Stimulated activated CD4-positive, alpha-beta T cell treated with anti-CD3 and anti-CD28 coated beads, Interleukin-4, amount 100 ng/mL, for 48 hours (primary cell): Measurements from ENCODE around the gene PDZD2.

ENCODE experiments used
- DNase-seq, 2 donors: peaks; one replicate each; pipeline ENCODE4 v3.0.0-alpha.2; 2020; ENCODE audit warnings: low read depth in 2 of 2

Gene PDZD2

DNA sequence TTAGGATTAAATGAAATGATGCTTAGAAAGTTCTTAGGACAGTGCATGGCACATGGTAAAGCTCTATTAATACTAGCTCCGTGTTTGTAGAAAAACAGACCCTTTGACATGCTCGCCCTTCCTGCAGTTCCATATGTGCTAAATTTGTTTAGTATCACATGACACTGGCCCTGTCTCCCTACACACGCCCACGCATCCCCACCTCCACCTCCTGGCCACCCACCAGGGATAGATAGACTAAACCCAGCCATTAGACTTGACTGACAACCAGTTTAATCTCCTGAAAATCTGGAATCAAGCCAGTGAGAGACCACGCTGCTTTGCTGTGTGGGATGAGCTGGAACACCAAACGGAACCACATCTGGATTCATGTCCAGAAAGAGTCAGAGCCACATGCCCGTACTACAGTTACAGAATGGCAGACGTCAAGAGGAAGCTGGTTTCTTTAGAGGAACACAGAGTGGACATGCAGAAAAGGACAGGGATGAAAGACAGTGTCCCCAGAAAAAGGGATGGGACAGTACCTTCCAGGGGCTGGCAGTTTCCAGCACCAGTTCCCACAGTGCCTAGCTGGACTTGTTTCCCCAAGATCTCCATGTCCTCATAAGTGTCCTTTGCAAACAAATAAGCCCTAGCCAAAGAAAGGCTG is 186.1 kb downstream of the PDZD2 start:
- no peak for DNase-seq

DNA sequence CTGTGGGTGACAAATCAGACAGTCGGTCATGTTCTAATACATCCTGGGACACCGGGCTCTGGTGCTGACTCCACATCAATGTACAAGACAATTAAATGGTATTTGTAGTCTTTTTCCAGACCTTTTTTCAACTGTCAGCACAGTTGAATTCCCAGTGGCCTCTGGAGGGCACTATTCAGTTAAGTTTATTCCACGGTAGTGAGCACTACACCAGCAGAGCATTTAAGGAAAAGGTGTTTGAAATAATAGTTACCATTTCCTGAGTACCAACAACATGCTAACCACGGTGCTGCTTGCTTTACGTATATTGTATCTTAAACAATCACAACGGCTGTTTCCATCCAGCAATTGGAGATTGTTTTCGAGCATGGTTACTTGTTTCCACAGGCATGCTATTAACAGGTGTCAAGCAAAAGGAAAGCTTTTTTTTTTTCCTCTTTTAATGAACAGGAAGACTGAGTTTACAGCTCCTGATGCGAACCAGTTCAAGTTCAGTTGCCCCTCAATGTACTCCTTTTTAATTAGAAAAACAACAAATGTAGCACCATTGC is 186.7 kb downstream of the PDZD2 start:
- peak; percentile 11 to 12 for DNase-seq

DNA sequence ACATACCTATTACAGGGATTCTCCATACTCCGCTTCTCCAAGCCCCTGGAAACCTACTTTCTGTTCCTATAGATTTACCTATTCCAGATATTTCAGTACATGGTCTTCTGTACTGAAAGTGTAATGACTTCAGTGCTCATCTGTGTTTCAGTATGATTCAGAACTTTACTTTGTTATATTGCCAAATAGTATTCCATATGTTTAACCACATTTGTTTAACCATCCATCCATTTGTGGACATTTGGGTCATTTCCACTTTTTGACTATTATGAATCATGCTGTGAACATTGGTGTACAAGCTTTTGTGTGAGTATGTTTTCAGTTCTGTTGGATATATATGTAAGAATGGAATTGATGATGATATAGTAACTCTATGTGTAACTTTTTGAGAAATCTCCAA is 188.9 kb downstream of the PDZD2 start:
- DNase-seq = no peak

DNA sequence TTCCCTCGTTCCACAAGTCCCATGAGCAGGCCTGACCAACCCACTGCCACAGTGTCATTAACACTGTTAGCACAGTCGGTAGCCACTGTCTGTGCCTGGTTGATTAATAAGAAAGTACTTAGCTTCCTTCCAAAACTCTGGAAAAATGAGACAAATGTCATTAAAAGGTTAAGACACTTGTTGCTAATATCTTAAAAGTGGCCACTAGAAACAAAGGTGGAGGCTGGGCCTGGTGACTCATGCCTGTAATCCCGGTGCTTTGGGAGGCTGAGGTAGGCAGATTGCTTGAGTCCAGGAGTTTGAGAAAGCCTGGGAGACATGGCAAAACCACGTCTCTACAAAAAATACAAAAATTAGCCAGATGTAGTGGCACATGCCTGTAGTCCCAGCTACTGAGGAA is 194.0 kb downstream of the PDZD2 start:
- no peak for DNase-seq

DNA sequence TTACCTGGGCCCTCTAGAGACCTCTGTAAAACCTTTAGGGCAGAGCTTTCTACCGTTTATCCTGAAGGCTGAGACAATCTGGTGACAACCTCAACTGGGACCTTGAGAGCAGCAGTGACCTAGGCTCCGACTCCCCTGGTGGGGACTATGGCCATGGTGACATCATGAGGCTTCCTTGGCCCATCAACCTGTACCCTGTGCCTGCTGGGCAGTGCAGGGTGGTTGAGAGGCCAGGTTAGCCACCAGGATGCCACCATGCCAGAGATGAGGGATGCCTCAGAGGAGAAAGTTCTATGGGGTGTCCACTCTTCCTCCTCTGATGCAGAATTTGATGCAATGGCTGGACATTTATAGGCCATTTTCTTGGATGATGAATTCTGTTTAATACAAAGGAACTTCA is 194.8 kb downstream of the PDZD2 start:
- DNase-seq = no peak

DNA sequence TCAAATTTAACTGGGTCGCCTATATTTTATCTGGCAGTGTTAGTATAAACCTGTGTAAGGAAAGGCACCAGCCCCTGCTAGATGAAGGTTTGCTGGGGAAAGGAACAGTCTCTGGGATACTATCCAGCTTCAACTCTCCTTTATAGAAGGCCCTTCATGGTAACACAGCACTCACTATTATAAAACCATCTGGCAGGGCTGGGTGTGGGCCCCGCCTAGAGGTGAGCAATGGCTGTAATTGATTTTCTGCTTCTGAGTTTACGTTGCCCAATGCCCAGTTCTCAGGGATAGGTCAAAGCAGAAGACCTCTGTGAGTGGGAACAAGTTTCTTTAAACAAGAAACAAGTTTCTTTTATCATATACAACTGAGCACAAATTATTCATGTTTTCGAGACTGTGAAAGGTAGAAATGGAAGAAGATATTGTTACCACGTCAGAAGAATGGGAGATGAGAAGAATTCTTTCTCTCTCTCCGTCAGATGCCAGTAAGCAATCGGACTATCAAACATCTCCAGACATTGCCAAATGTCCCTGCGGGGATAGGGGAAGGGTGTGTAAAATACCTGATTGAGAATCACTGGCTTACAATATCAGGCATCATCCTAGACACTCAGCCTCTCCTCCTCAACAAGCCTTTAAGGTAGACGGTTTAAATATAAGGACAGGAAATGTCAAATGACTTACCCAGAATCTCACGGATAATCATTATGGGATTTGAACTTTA is 205.9 kb downstream of the PDZD2 start:
- DNase-seq = no peak

DNA sequence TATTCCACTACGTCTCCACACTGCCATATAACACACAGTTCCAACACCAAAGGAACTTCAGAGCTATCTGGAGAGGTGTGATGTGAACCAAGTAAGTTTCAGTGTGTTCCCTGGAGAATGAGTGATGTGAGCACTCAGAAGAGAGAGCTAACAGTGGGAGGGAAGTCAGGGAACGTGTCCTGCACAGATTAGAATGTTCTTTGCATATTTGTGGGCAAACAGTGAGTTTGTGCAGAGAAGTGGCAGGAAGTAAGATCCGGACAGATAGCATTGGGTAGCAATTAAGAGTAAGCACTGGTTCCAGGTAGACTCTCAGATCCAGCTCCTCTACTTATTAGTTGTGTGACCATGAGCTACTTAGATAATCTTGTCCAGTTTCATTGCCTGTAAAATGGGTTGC is 206.4 kb downstream of the PDZD2 start:
- no peak for DNase-seq

DNA sequence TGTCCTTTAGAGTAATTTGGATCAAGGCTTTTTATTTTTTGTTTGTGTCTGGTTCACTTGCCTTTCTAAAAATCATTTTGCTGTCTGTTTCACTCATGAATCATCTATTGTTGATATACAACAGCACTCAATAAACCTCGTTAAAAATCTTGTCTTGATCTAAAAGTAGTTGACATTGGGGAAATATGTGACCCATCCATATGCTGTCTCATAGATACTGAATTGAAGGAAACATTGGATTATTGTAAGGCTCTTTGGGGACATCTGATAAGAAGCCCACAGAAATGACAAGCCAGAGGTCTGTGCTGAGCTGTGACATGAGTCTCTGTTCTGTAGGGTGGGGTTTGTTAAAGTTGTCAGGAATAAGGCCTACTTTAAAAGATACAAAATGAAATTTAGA is 208.0 kb downstream of the PDZD2 start:
- no peak for DNase-seq

DNA sequence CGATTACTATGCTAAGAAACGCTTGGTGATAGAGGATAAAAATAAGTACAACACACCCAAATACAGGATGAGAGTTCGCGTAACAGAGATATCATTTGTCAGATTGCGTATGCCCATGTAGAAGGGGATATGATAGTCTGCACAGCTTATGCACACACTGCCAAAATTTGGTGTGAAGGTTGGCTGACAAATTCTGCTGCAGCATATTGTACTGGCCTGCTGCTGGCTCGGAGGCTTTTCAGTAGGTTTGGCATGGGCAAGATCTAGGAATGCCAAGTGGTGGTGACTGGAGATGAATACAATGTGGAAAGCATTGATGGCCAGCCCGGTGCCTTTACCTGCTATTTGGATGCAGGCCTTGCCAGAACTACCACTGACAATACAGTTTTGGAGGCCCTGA is 208.4 kb downstream of the PDZD2 start:
- DNase-seq = no peak

DNA sequence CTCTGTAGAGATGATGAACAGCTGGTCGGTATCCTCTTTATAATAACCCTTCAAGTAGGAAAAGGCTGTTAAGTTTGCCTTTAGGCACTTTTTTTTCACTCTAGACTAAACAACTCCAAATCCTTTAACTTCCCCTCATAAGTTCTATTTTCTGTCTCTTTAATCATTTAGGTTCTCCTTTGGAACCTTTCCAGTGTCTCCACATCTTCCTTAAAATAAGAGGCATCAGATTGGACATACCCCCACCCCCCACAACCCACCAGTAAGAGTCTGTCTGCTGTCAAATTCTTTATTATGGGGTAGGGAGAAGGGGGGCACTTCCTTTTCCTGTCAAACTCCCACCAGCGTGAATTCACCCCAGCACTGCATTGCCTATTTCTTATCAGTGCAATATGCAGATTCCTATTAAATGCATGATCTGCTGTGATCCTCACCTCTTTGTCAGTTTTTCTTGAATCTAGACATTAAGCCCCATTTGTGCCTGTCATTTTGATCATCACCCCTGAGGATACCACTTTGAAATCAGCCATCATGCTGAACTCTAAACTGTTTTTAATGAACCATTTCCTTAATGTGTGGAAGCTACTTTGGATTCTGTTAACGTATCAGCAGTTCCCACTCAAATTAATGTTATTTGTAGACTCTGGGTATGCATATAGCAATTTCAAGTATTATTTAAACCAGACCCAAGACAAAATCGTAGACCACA is 212.2 kb downstream of the PDZD2 start:
- DNase-seq = no peak

DNA sequence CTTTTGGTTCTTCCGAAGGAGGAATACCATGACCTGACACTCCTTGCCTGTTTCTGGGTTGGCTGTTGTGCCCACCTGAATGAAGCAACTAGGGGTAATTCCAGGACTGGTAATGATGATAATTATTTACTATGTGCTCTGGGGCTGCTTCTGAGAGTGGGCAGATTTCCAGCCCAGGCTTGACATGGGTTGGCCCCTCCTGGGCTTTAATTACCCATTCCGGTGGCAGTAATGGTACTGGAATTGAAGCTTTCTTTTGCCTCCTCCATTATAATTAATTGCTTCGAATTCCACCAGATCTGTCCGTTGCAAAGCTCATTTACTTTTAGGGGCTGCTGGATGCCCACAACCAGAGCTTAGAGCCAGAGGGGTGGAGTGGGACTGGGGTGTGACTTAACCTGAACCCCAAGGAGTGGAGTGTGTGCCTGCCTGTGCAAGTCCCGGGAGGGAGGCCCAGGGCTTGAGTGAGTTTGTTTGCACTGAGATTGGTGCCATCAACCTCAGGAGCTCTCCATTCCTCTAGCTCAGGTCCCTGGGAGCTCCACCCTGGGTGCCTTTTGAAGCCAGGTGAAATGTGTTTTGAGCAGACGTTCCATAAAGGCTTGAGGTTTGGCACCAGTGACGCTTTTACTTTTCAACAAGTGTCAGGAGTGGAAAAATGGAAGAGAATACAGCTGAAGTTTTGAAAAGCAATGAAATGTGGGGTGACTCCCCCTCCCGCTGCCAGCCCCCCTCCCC is 214.6 kb downstream of the PDZD2 start:
- DNase-seq = no peak

DNA sequence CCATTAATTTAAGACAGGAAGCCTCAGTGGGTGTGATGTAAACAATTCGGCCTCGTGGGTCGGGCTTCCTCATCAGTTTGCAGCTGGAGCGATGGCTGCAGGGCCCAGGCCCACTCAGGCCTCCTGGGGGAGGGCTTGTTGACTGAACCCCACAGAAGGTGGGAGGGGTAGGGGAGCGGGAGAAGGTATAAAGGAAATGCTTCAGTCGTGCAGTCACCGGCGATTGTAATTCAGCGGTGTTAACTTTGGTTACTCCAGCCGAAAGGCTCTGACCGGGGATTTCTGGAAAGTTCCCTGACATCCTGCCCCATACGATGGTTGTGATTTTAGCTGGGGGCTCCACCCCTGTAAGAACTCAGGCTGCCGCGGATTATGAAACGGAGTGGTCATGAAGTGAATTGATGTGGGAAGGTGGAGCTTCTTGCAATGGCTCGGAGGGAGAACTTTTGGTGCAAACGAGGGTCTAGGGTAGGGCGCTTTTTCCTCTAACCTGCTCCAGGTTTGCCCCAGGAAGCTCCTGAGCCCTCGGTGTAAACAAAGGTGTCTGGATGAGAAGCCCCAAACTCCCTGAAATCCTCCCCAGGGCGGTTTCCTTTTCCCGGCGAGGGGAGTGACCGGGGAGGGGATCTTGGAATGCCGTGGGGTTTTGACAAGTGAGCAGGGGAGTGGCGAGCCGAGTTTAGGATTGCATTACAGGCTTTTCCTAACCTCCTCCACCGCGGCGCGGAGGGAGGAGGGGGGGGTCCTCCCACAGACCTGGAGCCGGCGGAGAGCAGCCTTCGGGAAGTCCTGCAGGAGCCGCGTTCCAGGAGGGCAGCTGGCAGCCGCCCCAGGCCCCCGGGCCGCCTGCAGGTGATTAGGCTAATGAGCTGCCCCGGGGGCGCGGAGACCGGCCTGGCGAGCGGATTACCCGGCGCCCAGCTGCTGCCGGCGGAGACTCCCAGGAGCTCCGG is 215.5 kb downstream of the PDZD2 start:
- no peak for DNase-seq

DNA sequence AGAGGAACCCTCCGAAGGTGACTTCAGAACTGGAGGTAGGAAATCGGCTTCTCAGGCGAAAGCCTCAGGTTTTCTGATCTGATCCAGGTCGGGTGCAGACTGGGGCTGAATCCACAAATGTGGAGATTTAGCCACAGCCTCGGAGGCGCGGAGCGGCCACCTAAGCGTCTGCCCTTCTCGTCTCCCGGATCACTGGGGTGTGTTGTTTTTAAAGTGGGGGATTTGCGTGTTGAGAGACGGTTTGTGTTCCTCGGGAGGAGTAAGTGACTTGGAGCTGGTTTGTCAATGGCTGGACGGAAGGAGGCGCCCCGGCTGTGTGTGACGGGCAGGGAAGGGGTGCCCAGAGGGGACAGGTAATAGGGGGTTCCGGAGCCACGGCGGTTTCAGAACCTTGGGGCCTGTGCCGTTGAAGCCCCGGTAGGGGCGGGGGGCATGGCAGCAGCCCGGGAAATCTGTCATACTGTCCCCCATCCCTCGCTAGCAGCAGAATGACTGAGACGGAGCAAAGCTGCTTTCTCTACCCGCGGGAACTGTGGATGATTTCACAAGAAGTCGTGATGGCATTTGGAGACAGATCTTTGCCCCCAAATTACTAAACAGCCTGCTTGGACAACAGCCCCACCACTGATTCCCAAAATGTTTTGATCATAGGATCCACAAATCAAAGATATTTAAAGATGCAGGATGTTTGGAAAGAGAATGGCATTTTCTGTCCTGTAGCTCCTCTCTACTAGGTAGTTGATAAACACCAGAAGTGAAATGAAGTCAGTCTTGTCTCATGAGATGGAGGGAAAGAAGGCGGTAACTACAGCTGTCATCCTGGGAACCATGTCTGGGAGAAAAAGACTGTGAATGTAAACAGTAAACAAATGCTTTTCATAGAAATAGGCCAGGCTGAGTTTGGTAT is 216.5 kb downstream of the PDZD2 start:
- no peak for DNase-seq

DNA sequence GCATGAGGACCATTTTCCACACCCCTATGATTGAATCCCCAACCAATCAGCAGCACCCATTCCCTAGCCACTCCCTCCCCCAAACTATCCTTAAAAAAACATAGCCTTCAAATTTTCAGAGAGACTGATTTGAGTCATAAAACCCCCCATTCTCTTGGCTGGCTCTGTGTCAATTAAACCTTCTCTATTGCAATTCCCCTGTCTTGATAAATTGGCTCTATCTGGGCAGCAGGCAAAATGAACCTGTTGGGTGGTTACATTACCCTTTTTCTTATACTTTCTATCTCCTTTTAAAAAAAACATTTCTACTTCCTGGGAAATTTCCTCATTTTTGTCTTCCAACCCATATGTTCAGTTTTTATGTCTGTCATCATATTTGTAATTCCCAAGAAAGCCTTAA is 220.2 kb downstream of the PDZD2 start:
- DNase-seq = no peak

DNA sequence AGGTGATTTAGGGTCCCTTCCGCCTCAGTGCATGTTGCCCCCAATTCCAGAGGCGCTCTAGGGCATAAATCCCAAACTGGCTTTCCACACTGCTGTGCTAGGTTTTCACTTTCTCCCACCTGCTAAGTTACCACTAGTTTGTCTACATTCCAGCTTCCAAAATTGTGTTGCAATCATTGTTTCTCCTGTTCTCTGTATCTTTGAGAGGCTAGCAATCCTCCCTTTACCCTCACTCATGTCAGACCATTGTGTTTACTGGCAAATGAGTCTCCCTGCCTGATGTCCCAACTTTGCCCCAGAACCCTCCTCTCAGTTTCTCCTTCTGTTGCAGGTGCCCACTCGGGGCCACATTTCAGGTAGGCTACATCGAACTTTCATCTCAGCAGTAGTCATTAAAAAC is 221.3 kb downstream of the PDZD2 start:
- DNase-seq = no peak

DNA sequence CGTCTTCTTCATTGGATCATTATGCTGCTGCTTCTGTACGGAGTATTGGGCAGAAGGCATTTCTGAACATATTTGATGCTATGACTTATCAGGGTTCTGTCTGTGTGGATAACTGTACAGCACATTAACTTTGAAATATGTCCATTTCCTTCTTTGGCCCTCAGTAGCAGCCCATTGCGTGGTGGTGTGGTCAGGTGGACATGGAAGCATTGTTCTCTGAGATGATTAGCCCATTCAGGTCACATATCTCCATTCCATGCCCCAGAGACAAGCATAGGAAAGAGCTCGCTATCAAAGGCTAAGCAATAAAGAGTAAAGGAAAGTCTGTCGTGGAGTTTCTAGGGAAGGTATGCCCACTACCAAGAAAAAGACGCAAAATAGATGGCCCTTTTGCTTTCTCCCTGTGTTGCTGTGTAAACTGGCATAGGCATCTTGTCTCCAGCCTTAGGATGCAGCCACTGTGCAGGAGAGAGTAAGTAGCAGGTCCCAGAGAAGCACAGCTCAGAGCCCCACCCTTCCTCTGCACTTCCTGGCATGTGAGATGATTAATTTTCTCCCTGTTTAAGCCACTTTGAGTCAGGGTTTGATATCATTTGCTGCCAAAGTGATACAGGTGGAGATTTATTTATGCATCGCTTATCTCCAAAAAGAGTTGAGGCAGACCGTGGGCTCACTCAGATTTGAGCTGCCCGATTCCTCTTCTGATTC is 221.9 kb downstream of the PDZD2 start:
- no peak for DNase-seq

DNA sequence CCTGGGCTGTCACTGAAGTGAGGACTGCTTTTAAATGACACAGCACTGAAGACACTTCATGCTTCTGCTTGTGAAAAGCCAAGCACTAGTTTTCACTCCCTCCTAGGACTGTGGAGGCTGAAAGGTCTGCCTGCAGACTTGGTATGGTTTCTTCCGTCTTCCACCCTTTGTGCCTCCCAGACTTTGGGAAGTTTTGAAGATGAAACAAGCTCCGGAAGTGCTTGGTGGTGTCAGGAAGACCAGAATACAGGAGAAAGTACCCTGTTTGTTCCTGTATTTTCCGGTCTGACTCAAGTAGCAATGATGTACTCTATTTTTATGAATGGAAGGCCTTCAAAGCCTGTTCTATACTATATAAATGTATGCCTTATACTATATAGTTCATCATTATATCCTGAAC is 222.7 kb downstream of the PDZD2 start:
- DNase-seq = no peak

DNA sequence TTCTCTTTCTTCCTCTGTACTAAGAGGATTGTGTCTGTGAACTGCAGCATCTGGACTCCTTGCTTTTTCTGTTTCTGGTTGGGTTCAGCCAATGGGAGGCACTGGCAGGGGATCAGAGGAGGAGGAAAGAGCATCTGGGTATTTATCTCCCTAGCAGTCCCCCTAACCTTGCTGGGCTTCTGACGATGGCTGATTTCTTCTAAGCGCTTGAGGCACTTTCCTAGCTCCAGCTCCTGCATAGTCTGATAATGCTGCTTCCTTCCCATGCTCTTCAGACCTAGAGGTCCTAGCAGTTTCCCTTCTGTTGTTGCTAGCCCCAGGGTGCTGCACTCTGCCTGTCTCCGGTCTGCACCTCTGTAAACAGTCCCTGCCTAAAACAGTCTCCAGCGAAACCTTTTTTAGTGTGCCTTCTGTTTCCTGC is 225.1 kb downstream of the PDZD2 start:
- DNase-seq = no peak

DNA sequence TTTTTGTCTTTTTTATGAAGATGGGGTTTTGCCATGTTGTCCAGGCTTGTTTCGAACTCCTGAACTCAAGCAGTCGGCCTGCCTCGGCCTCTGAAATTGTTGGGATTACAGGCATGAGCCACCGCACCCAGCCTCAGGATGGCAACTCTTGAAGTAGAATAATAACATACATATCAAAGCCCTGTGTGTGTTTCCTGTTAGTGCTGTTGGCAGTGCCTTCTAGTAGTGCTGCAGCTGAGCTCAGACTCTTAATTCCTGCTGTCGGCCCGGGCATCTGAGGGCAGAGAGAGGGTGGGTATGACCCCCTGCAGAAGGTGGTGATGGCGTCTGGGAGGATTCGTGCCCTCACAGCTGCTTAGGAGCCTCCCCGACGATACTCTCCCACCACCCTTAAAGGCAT is 227.2 kb downstream of the PDZD2 start:
- DNase-seq = no peak
